Neuronal stem cell (in vitro differentiated cells): Measurements from ENCODE around the gene NPHP1.
"Not testable (repeated sequence)": the region's sequence is repeated elsewhere in the genome, so short reads cannot be mapped to it uniquely, and the experiment has no call there.

ENCODE experiments used
- DNase-seq: peaks from one replicate; pipeline ENCODE4 v3.0.0-alpha.2; 2013; ENCODE audit warnings: low spot score
- H2AFZ ChIP-seq: one replicate; pipeline ENCODE4 v1.6.1; 2013; ENCODE audit warnings: mild to moderate bottlenecking, low read length, inconsistent platforms
- H2AK5ac ChIP-seq: 2 replicates; pipeline ENCODE4 v1.6.1; 2013; ENCODE audit warnings: low read depth, mild to moderate bottlenecking, inconsistent platforms, low read length, moderate library complexity, mixed read lengths
- H2BK120ac ChIP-seq: 2 replicates; pipeline ENCODE4 v1.6.1; 2013; ENCODE audit warnings: low read depth, mild to moderate bottlenecking, inconsistent platforms, low read length, moderate library complexity, mixed read lengths
- H2BK12ac ChIP-seq: one replicate; pipeline ENCODE4 v1.6.1; 2013; ENCODE audit warnings: low read length, inconsistent platforms
- H2BK15ac ChIP-seq: 2 replicates; pipeline ENCODE4 v1.6.1; 2013; ENCODE audit warnings: mild to moderate bottlenecking, low read length, inconsistent platforms, mixed read lengths
- H2BK5ac ChIP-seq: one replicate; pipeline ENCODE4 v1.6.1; 2013; ENCODE audit warnings: inconsistent platforms, mild to moderate bottlenecking, low read length, moderate library complexity
- H3K14ac ChIP-seq: one replicate; pipeline ENCODE4 v1.6.1; 2013; ENCODE audit warnings: low read length, inconsistent platforms
- H3K18ac ChIP-seq: 2 replicates; pipeline ENCODE4 v1.6.1; 2013; ENCODE audit warnings: low read length, inconsistent platforms
- H3K23ac ChIP-seq: 2 replicates; pipeline ENCODE4 v1.6.1; 2013; ENCODE audit warnings: low read depth, mild to moderate bottlenecking, mixed read lengths, low read length, inconsistent platforms; ENCODE audit not compliant: poor library complexity
- H3K27ac ChIP-seq: replicated peaks from 3 replicates; pipeline ENCODE4 v1.5.1; 2013; ENCODE audit warnings: low read length, inconsistent platforms
- H3K27me3 ChIP-seq, 3 experiments: 2 replicates each; pipeline ENCODE4 v1.6.1; 2013; ENCODE audit warnings: low read length in 3 of 3, mild to moderate bottlenecking in 2 of 3, inconsistent platforms in 1 of 3, low read depth in 1 of 3, mixed read lengths in 1 of 3, moderate library complexity in 1 of 3; ENCODE audit not compliant: control insufficient read depth in 3 of 3, insufficient read depth in 3 of 3
- H3K36me3 ChIP-seq, 2 donors: replicated peaks in 1 of 2; 2 replicates each; pipeline ENCODE4 v1.6.1; 2013; ENCODE audit warnings: low read length in 2 of 2; ENCODE audit not compliant: control insufficient read depth in 2 of 2, insufficient read depth in 2 of 2
- H3K4ac ChIP-seq: 2 replicates; pipeline ENCODE4 v1.6.1; 2013; ENCODE audit warnings: inconsistent platforms, mild to moderate bottlenecking, low read length, moderate library complexity
- H3K4me1 ChIP-seq, 2 donors: 1 replicate in 1 of 2; 2 replicates in 1 of 2; pipeline ENCODE4 v1.6.1; 2013; ENCODE audit warnings: low read length in 2 of 2, low read depth in 1 of 2; ENCODE audit not compliant: control insufficient read depth in 2 of 2, insufficient read depth in 1 of 2
- H3K4me2 ChIP-seq: one replicate; pipeline ENCODE4 v1.6.1; 2013; ENCODE audit warnings: mild to moderate bottlenecking, low read length, inconsistent platforms; ENCODE audit not compliant: insufficient read depth, poor library complexity, severe bottlenecking
- H3K4me3 ChIP-seq, 2 donors: 2 replicates each; pipeline ENCODE4 v1.5.1; 2013; ENCODE audit warnings: low read length in 2 of 2, mild to moderate bottlenecking in 2 of 2, inconsistent platforms in 1 of 2, moderate library complexity in 1 of 2
- H3K79me1 ChIP-seq: one replicate; pipeline ENCODE4 v1.6.1; 2013; ENCODE audit warnings: low read depth, mild to moderate bottlenecking, inconsistent platforms, low read length, moderate library complexity
- H3K9ac ChIP-seq: one replicate; pipeline ENCODE4 v1.6.1; 2013; ENCODE audit warnings: mild to moderate bottlenecking, low read depth, low read length, inconsistent platforms; ENCODE audit not compliant: poor library complexity
- H3K9me3 ChIP-seq, 2 donors: replicated peaks in 1 of 2; 2 replicates each; pipeline versions ENCODE3 to v1.6.1; 2013; ENCODE audit warnings: low read length in 2 of 2, mild to moderate bottlenecking in 2 of 2, inconsistent platforms in 1 of 2, low read depth in 1 of 2, mixed read lengths in 1 of 2, moderate library complexity in 1 of 2; ENCODE audit not compliant: control insufficient read depth in 2 of 2, insufficient read depth in 1 of 2
- H4K8ac ChIP-seq: one replicate; pipeline ENCODE4 v1.6.1; 2013; ENCODE audit warnings: low read depth, mild to moderate bottlenecking, inconsistent platforms, low read length, moderate library complexity
- H4K91ac ChIP-seq: one replicate; pipeline ENCODE4 v1.6.1; 2013; ENCODE audit warnings: low read length, low read depth, mild to moderate bottlenecking, inconsistent platforms; ENCODE audit not compliant: poor library complexity
- WGBS, 2 donors: extraction: QIAGEN DNeasy Blood & Tissue Kit; methylation state at CpG; one replicate each; pipeline ENCODE4 v1.1.7; 2013; ENCODE audit warnings: missing lambda C conversion rate in 2 of 2, mixed read lengths in 1 of 2; ENCODE audit not compliant: insufficient read length in 2 of 2, insufficient replicate concordance in 1 of 2; ENCODE audit errors: extremely low coverage in 2 of 2; 5-methylcytosine and 5-hydroxymethylcytosine counted together

NPHP1 gene

DNA sequence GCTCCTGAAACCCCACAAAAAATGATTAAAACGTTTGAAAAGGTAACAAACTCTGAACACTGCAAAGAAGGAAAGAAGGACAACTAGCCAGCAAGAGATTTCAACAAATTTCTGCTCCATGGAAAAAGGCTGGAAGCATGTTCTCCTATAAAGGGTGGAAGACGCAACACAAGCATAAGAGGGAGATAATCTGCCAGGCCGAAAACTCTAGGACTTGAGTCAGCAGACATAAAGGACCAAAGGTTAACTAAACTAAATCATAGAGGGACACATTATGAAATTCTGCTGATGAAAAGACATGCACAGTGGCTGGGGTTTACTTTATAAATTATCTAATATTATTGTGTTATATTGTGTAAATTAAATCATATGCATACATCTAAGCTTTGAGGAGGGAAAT, 6.8 kb downstream of the NPHP1 start:
- Histone ChIP-seq H2BK120ac (no peak overlapping the region), H3K18ac (no peak overlapping the region), H2AK5ac (no peak overlapping the region), H3K4me2 (no peak overlapping the region), H3K9ac (no peak overlapping the region), H3K4me3 (no peak overlapping the region), H3K4ac (no peak overlapping the region), H3K36me3 (no peaks in the 10 kb centered on the region), H3K4me1 (peaks cover 0 to 3% of the 10 kb centered on the region in 2 donors), H2BK5ac (no peak overlapping the region), H4K8ac (no peak overlapping the region), H2AFZ (no peak overlapping the region), H2BK12ac (no peak overlapping the region), H4K91ac (no peak overlapping the region), H2BK15ac (no peak overlapping the region), H3K14ac (no peak overlapping the region), H3K27me3 (no peaks in the 10 kb centered on the region), H3K27ac (no peak overlapping the region), H3K9me3 (no peaks in the 10 kb centered on the region), H3K23ac (no peak overlapping the region), H3K79me1 (no peaks in the 10 kb centered on the region)
- no CpG with 5 or more reads among the region's 3 CpGs for WGBS, 2 donors
- DNase-seq = no peak

DNA sequence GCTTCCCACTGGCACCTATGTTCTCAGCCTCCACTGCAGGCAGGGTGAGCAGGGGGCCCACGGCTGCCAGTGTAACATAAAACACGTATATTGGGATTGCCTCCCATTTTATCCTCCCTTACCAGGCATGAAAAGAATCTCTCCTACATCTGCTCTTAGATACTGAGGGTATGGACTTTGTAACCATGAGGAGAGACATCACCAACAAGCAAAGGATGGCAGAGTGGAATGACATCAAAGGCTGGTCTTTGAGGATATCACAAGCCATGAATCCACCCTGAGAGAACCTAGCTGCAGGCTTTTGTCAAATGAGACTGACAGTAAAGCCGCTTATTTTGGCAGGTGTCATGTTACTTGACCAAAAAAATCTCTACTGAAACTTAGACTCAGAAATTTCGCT, 7.4 kb downstream of the NPHP1 start:
- Histone ChIP-seq H3K9ac (no peak overlapping the region), H3K14ac (no peak overlapping the region), H3K23ac (no peak overlapping the region), H3K27me3 (no peaks in the 10 kb centered on the region), H3K18ac (no peak overlapping the region), H3K4ac (no peak overlapping the region), H3K9me3 (no peaks in the 10 kb centered on the region), H3K4me1 (peaks cover 0 to 3% of the 10 kb centered on the region in 2 donors), H3K4me2 (no peak overlapping the region), H2AFZ (no peak overlapping the region), H2BK120ac (no peak overlapping the region), H3K4me3 (no peak overlapping the region), H4K8ac (no peak overlapping the region), H4K91ac (no peak overlapping the region), H2AK5ac (no peak overlapping the region), H2BK12ac (no peak overlapping the region), H3K36me3 (no peaks in the 10 kb centered on the region), H2BK5ac (no peak overlapping the region), H3K79me1 (no peaks in the 10 kb centered on the region), H2BK15ac (no peak overlapping the region), H3K27ac (no peak overlapping the region)
- WGBS, 2 donors = no CpG with 5 or more reads among the region's 4 CpGs
- no peak for DNase-seq

DNA sequence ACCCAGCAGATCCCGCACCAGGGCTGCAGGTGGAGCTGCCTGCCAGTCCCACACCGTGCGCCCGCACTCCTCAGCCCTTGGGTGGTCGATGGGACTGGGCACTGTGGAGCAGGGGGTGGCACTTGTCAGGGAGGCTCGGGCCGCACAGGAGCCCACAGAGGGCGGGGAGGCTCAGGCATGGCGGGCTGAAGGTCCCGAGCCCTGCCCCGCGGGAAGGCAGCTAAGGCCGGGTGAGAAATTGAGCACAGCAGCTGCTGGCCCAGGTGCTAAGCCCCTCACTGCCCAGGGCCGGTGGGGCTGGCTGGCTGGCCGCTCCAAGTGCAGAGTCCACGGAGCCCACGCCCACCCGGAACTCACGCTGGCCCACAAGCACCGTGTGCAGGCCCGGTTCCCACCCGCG, 14.6 kb downstream of the NPHP1 start:
- not testable (repeated sequence) for H3K27ac ChIP-seq, H4K91ac ChIP-seq, H3K9me3 ChIP-seq, H3K36me3 ChIP-seq, H2AFZ ChIP-seq, H3K4me2 ChIP-seq, H4K8ac ChIP-seq, H3K4me1 ChIP-seq, H2BK15ac ChIP-seq, H3K79me1 ChIP-seq, H3K9ac ChIP-seq, DNase-seq, H3K14ac ChIP-seq, H3K27me3 ChIP-seq, H2BK5ac ChIP-seq, H3K4me3 ChIP-seq, H3K18ac ChIP-seq, H2BK12ac ChIP-seq, H3K4ac ChIP-seq, H2AK5ac ChIP-seq, H3K23ac ChIP-seq, H2BK120ac ChIP-seq
- no CpG with 5 or more reads among the region's 23 CpGs for WGBS, 2 donors

DNA sequence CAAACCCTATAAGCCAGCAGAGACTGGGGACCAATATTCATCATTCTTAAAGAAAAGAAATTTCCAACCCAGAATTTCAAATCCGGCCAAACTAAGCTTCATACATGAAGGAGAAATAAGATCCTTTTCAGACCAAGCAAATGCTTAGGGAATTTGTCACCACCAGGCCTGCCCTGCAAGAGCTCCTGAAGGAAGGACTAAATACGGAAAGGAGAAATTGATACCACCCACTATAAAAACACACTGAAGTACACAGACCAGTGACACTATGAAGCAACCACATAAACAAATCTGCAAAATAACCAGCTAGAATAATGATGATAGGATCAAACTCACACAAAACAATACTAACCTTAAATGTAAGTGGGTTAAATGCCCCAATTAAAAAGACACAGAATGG, 22.4 kb downstream of the NPHP1 start:
- H3K27ac ChIP-seq = no peak overlapping the region
- no peak overlapping the region for H2BK120ac ChIP-seq
- no peak overlapping the region for H2BK5ac ChIP-seq
- no peak overlapping the region for H3K14ac ChIP-seq
- peaks cover 7 to 9% of the 10 kb centered on the region in 2 donors for H3K9me3 ChIP-seq
- no peak overlapping the region for H3K4me2 ChIP-seq
- DNase-seq = no peak
- no peak overlapping the region for H2AFZ ChIP-seq
- H2BK15ac ChIP-seq = no peak overlapping the region
- H3K9ac ChIP-seq = no peak overlapping the region
- H4K91ac ChIP-seq = no peak overlapping the region
- no peaks in the 10 kb centered on the region for H3K27me3 ChIP-seq
- H3K79me1 ChIP-seq = no peaks in the 10 kb centered on the region
- no CpG with 5 or more reads among the region's 2 CpGs for WGBS, 2 donors
- H2AK5ac ChIP-seq = no peak overlapping the region
- H3K4me1 ChIP-seq = no peaks in the 10 kb centered on the region
- H4K8ac ChIP-seq = no peak overlapping the region
- H3K36me3 ChIP-seq = no peaks in the 10 kb centered on the region
- no peak overlapping the region for H3K18ac ChIP-seq
- no peak overlapping the region for H3K23ac ChIP-seq
- no peak overlapping the region for H2BK12ac ChIP-seq
- H3K4me3 ChIP-seq = no peak overlapping the region
- H3K4ac ChIP-seq = no peak overlapping the region
